ENCODE measurements around the gene KDELR3.
"Not testable (repeated sequence)": the region's sequence is repeated elsewhere in the genome, so short reads cannot be mapped to it uniquely, and the experiment has no call there.

The KDELR3 gene

DNA sequence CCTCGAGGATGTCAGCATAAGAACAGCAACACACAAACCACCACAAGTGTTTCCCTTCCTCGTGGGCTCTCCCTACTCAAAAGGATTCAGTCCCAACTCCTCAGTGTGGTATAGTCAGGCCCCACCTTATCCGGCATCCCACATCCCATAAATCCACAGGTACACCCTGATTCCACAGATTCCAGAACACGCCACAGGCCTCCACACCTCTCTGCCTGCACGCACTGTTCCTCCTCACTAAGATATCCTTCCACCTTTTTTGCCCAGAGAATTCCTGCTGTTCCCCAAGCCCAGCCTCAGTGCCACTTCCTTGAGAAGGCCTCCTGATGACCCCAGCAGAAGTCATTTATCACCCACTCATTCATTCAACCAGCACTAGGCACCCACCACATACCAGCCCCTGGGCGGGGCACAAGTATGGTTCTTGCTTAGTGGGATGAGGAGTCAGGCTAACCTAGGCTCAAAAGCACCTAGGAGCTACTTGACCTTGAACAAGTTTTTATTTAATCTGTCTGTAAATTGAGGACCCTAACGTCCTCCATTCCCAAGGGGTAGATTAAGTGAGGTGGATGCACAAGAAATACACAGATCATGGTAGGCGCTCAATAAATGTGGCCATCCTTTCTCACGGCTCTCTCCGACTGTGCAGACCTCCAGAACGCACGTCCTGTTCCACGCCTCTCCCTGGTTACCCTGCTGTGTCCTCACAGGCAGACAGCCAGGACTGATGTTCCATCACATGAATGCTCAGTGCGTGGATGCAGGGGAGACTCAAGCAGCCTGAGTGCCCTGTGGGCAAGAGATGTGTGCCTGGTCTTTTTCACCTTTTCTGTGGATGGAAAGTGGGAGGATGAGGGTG is 10.8 kb upstream of the KDELR3 start:
- no peak for DNase-seq

DNA sequence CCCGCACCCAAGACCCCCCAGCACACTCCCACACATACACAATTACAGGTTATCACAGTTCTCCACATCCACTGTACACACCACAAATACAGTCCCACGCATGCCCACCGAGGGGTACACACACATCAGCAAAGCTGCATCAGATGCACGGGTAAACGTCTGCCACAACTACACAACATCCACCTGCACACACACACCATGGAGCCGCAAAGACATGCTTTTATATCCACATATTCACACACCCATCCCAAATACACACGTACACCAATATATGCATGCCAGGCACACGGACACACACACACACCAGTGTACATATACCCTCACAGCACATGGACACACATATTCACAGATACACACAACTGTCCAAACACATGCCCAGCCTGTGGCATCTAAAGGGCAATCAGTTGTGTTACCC is 7.5 kb upstream of the KDELR3 start:
- no peak for DNase-seq

DNA sequence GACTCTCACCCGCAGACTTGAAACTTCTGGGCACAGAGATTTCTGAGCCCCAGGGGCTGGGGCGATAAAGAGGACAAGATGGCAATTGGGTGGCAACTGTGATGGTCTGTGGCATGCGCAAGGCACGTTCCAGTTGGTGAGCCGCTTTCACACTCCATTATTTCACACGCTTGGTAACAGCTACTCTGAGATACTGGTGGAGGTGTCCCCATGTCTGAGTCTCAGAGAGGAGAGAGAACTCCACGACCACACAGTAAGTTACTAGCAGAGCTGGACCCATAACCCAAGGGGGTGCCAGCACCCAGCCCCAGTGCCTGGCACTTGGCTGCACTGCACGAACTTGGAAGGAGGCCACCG is 6.9 kb upstream of the KDELR3 start:
- DNase-seq, result no peak

DNA sequence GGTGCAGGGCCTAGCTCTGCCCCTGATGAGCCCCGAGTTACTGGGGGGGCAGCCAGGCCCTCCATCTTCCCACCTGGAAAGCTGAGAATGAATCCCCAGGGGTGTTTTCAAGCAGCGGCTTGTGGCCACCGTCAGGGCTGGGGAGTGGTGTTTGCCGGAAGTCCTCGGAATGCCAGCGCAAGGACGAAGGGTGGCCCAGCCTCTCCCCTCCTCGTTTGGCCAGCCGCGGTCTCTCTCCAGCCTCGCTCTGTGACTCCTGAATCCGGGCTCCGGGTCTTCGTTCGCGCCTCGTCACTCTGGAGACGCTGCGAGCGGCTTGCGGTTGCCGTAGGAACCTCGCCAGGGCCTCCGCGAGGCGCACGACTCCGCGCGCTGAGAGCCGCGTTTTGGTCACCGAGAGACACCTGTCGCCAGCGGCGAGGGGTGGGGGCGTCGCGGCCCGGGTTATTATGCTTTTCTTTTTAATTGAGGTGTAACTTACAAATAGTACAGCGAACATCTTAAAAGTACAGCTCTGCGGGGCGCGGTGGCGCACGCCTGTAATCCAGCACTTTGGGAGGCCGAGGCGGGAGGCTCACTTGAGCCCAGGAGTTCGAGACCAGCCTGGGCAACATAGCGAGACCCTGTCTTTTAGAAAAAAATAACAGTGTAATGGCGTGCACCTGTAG is 6.3 kb upstream of the KDELR3 start:
- peak; percentile 19 for DNase-seq

DNA sequence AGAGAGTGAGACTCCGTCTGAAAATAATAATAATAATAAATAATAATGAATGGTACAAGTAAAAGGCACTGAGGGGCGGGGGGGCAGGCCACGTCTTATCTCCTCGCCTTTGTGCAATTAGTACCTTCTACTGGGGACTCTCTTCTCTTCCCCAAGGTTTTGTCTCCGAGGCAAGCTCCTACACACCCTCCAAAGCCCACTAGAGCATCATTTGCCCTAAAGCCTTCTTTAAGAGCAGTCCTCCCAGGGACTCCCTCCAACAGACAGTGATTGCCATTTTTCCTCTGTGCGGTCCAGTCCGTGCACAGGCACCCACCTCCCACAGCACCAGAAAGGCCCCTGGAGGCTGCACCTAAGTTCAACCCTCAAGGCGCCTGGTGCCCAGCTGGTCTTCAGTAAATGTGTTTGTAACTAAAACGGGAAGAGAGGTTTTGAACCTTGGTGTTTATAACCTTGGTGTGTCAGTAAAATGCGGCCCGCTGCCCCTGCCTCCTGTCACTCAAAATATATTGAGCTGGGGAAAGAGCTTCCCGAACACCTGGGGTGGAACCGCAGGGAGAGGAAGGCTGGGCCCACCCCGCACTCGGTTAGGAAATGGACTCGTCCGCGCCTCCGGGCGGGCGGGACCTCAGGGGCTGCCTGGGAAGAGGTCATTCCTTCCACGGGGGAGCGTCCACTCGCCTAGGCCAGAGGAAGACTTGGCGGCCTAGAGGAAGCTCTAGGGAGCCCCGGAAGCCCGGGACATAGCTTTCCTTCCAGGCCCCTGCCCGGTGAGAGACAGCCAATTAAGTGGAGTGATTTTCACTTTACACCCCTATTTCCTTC is 4.7 kb upstream of the KDELR3 start:
- no peak for DNase-seq

DNA sequence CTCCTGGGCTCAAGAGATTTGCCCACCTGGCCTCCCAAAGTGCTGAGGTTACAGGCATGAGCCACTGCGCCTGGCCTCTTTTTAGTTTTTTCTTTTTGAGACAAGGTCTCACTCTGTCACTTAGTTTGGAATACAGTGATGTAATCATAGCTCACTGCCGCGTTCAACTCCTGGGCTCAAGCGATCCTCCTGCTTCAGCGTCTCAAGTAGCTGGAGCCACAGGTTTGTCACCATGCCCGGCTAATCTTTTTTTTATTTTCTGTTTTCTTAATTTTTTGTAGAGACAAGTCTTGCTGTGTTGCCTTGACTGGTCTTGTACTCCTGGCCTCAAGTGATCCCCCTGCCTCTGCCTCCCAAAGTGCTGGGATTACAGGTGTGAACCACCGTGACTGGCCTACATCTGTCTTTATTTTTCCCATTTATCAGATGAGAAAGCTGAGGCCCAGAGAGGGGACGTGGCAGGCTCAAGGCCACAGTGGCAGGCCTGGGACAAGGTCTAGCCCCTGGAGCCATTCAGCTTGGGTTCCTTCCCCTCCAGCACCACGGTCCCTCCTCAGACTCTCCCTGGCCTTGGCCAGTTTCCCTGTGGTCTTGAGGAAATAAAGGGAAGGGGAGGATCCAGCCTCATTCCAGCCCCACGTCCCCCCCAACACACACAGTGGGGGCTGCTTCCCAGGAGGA is 2.8 kb upstream of the KDELR3 start:
- no peak for DNase-seq

DNA sequence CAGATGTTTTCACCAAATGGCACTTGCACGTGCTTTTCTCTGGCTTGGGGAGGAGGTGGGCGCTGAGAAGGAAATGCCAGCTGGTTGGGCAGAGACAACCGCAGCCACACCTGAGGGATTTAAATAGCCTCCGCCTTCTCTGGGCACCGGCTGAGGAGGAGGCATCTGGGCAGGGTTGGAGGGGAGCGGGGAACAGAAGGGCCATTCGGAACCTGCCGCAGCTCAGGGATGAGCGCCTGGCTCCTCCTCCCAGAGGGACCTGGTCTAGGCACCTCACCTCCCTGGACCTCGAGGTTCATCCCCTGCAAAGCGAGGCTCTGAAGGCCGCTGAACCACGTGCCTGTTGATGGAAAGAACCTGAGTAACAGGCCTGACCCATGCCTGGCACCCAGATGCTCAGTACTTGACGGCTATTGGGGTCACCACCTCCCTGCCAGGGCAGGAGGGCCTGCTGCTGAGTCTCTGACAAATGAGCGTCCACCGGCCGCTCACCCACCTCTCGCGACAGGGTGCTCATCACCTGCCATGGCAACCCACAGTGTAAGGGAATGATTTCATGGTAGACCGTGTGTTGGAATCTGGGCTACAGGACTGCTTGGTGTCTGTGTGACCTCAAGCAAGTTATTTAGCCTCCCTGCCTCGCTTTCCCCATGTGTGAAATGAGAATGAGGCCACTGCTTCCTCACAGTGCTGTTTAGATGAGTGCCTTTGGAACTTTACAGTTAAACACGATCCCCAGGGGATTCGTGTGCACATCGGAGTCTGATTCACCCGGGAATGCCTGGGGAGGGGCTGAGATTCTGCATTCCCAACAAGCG is 2.0 kb upstream of the KDELR3 start:
- no peak for DNase-seq

DNA sequence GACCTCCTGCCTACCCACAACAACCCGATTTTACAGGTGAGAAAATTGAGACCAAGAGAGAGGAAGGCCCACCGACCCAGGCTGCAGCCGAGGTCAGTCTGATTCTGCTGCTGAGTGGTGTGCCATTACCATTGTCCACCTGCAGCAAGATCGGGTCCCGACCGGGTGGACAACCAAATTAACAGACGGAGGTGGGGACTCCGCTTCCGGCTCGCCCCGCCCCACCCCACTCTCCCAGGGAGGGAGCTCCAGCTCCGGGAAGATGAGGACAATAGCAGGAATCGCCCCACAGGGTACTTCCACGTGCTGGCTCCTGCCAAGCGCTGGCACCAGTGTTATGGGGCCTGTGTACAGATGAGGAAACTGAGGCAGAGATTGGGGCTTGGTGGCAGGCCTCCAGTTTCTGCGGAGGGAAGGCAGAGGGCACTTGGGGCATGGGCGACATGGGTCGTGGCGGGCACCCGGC is 425 bp upstream of the KDELR3 start:
- no peak for DNase-seq

DNA sequence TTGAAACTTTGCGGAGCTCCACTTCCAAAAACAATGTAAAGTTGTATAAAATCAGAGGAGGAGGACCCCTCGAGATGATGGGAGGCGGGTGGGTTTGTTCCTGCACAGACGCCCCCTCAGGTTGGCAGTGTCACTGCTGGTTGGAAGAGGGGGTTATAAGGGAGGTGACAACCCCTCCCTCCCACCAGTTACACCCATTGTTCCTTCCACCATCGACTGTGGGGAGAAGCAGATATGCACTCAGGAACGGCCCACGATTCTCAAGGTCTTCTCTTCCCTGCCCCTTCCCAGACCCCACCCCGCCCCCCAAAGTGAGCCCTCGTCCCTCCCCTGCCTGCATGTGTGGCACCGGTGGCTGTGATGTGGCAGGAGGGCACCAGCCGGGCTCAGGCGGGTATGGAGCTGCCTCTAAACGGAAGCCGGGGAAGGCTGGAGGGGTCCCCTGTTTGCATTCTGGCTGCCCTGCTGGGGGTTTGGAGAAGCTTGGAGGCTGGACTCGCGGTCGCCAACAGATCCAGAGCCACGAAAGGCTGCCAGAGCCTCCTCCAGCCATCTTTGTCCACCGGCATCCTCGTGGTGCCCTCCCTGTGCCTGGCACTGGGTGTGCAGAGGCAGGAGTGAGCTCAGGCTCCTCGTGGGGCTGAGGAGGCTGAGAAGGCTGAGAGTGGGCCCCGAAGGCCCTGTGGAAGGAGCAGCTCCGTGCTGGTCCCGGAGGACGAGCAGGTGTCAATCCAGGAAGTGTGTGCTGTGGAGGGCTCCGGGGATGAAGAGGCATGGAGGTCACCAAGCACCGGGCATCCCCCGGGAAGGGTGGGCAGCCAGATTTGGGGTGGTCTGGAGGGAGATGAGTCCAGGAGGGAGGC is 778 bp downstream of the KDELR3 start:
- DNase-seq, result no peak

DNA sequence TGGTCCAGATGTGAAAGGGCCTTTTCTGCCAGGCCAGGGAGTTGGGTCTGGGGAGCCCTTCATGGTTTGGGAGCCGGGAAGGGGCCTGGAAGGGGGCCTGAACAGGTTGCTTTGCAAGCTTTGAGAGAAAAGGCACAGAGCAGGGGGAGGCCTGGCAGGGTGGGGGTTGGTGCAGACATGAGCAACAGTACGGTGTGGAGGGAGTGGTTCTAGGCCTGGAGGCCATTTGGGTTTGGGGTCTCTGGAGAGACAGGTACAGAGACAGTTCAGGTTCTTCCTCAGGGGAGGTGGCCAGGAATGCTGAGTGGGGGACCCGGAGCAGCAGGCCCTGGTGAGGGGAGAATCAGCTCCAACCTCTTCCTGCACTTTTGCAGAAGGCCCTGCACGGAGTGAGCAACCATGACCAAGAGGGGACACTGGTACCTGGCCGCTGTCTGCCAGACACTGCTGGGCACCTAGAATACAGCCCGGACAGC is 1.4 kb downstream of the KDELR3 start:
- DNase-seq, result no peak

DNA sequence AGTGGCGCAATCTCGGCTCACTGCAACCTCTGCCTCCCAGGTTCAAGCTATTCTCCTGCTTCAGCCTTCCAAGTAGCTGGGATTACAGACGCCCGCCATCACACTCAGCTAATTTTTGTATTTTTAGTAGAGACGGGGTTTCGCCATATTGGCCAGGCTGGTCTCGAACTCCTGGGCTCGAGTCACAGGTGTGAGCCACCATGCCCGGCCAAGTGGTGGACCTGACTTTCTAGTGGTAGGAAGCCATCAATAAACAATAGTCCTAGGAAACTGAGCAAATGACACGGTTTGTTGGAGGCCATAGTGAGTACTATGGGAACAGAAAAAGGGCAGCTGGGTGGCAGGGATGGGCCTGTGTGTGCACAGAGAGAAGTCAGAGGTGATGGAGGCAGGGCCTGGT is 2.3 kb downstream of the KDELR3 start:
- DNase-seq, result not testable (repeated sequence)

DNA sequence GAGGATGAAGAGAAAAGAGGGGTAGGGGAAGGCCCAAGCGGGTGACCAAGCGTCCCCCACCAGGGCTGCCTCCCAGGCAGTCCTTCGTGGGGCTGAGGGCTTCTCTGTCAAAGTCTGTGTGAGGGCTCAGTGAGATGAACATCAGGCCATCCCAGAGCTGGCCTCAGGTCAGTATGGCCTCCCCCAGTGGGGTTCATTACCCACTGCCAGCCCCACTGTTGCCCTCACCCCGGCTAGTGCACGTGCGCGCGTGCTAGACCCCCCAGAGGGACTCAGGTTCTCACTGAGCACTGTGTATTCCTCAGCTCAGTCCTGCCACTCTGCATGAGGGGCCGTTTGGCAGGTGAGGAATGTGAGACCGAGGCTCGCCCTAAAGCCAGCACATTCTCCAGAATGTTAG is 3.3 kb downstream of the KDELR3 start:
- DNase-seq, result no peak

DNA sequence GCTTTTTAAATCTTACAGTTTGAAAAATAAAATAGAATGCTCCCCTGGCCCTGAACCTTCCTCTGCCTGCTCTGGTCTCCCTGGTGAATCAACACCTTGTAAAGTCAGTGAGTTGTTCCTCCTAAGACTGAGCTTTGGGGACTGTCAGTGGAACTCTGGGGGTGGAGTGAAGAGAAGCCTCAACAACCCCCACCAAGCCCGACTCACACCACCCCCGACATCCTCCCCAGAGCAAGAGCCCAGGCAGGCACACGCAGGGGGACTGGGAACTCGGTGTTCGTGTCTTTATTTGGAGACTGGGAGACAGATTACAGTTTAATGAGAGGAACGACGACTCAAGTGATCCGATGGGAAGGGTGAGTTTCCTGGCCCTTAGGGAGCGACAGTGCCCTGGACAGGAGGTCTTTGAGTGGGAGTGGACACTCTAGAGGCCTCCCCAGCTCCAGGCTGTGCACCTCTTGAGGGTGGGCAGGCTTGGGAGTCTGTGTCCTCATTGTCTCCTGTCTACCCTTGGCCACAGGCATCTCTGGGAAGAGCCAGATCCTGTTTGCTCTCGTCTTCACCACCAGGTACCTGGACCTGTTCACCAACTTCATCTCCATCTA is 6.2 kb downstream of the KDELR3 start:
- DNase-seq, result no peak

DNA sequence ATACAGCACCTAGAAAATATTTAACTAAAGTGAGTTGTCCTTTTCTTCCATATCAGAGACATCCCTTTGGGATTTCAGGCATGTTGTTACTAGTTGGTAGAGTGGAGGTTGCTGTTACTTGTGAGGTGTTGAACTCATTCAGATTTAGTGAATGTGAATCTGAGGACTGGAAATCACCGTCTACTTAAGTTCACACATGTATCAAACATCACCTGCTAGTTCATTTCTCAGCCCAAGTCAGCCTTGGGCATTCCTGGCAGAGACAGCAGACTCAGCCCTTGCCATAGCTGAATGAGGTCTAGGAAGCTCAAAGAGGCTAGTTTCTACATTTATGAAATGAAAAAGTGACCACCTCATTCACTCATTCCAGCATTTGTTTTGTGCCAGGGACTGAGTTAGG is 9.7 kb downstream of the KDELR3 start:
- no peak for DNase-seq

DNA sequence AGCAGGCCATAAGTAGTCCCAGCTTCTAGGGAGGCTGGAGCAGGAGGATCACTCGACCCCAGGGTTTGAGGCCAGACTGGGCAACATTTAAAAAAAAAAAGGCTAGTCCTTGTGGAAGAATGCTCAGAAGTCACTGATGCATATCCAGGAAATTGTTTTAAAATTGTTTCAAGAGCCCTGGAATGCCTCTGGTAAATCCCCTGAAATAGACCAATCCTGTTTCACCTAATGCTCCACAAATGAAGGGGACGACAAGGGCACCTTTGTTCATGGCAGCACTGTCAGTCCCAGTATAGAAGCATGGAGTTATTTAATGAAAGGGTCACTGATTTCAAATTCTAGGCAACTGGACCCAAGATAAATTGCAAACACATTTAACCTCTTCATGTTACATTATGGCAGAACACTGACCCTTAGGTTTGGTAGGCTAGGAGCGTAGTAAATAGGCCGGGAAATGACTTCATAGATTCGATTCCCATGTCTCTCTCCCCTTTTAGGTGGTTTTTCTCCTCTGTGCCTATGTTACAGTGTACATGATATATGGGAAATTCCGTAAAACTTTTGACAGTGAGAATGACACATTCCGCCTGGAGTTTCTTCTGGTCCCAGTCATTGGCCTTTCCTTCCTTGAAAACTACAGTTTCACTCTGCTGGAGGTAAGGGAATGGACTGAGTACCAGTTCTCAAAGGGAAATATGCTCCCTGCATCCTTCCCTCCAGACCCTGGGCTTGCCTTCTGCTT is 11.4 kb downstream of the KDELR3 start:
- DNase-seq, result no peak

DNA sequence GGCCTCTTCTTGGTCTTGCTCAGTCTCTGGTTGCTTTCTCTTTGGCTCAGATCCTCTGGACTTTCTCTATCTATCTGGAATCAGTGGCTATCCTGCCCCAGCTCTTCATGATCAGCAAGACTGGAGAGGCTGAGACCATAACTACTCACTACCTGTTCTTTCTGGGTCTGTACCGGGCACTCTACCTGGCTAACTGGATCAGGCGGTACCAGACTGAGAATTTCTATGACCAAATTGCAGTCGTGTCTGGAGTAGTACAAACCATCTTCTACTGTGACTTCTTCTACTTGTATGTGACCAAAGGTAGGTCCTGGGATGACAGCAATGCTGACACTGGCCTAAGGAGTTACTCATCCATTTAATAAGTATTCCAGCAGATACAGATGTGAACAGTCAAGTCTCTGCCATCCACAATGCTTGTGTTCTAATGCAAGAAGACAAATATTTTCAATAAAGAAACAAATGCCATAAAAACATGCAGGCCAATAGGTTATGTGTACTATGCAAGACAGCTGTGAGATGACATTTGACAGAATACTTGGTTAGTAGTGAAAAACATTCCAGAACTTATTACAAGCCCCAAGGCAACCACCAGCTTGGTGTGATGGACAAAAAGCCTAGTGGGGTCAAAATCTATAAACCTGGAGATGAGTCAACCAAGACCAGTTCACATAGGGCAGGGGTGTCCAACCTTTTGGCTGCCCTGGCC is 13.4 kb downstream of the KDELR3 start:
- no peak for DNase-seq

DNA sequence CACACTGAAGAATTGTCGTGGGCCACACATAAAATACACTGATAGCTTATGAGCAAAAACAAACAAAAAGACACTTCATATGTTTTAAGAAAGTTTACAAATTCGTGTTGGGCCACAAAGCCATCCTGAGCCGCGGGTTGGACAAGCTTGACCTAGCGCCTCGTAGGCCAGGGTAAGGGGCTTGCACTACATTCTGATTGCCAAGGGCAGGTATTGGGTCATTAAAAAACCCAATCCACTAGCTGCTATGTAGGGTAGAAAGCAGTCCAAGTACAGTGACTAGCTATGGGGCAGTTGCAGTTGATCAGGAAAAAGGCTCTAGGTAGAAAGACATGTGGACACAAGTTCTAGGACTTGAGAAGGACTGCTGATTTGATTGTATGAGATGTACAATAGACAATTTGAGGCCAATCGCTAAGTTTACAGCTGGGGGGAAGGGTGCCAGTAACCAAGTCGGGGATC is 14.0 kb downstream of the KDELR3 start:
- DNase-seq, result no peak

DNA sequence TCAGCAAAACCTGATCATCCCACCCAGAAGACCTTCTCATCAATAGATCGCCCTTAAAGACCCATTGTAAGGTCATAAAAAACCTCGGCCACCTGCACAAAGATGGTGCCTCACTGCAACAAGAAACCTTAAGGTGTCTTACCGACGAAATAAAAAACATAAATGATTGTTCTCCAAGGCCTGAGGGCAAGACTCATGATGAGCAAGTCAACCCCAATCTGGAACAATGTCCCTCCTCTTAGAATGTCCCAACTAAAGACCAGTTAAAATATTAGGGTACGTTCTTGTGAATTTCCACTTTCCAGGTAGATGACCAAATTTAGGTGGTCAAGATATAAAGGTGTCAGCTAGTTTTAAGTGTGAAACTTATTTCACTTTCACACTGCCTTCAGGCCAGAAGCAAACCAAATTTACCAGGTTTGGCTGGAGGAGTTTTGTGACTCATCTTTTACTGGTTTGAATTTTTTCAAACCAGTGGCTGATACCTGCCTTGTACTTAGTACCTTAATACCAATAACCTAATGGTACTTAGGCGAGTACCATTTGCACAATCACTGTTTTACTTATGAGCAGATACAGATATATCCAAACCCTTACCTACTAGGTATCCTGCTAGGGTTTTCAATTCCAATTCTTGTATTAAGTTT is 14.9 kb downstream of the KDELR3 start:
- DNase-seq, result no peak
